Stomach (tissue), 9 donors: ENCODE measurements around the gene APLP1. TPM values are rescaled to one million over a fixed set of nuclear protein-coding genes. Genes with fewer than 3 reads are reported as not detected.
"Not testable (repeated sequence)": the region's sequence is repeated elsewhere in the genome, so short reads cannot be mapped to it uniquely, and the experiment has no call there.

Experiments
- DNase-seq, 2 donors: peaks; one replicate each; pipeline versions ENCODE4 v3.0.0 to v3.0.0-alpha.2; 2013 to 2019
- H3K27ac ChIP-seq, 5 donors: fragments of 200-600 bp in 4 of 5; sonication (generic) in 4 of 5; one replicate each; pipeline ENCODE4 v1.5.1; 2013 to 2019; ENCODE audit warnings: mild to moderate bottlenecking in 1 of 5, moderate library complexity in 1 of 5
- H3K27me3 ChIP-seq, 3 donors: fragments of 200-600 bp; sonication (generic); one replicate each; pipeline ENCODE4 v1.5.1; 2017 to 2019; ENCODE audit warnings: mixed run types in 1 of 3
- H3K36me3 ChIP-seq, 4 donors: fragments of 200-600 bp; sonication (generic); 1 replicate in 3 of 4; 2 replicates in 1 of 4; pipeline ENCODE4 v1.5.1; 2016 to 2019
- H3K4me1 ChIP-seq, 4 donors: fragments of 200-600 bp; sonication (generic); one replicate each; pipeline ENCODE4 v1.5.1; 2016 to 2019
- H3K4me3 ChIP-seq, 4 donors: fragments of 200-600 bp; sonication (generic) in 3 of 4; one replicate each; pipeline ENCODE4 v1.5.1; 2016 to 2019; ENCODE audit warnings: mild to moderate bottlenecking in 1 of 4
- H3K9me3 ChIP-seq, 4 donors: fragments of 200-600 bp; sonication (generic); one replicate each; pipeline ENCODE4 v1.5.1; 2016 to 2019
- EP300 ChIP-seq: sonication (generic); formaldehyde crosslinking; IDR thresholded peaks from one replicate; pipeline ENCODE4 v1.6.1; 2017; ENCODE audit warnings: antibody characterized with exemption
- POLR2A ChIP-seq, 4 donors: fragments of 450-650 bp; IDR thresholded peaks; one replicate each; pipeline ENCODE4 v1.6.1; 2016; ENCODE audit warnings: antibody characterized with exemption in 4 of 4, control low read depth in 2 of 4, mild to moderate bottlenecking in 1 of 4, moderate library complexity in 1 of 4
- POLR2AphosphoS5 ChIP-seq, 3 donors: sonication (generic); formaldehyde crosslinking; IDR thresholded peaks; one replicate each; pipeline ENCODE4 v1.6.1; 2016; ENCODE audit warnings: antibody characterized with exemption in 3 of 3
- WGBS, 5 donors: extraction: QIAGEN DNeasy Blood & Tissue Kit in 3 of 5; methylation state at CpG; one replicate each; pipeline versions ENCODE4 v1.1.5 to v1.1.7; 2013 to 2018; 5-methylcytosine and 5-hydroxymethylcytosine counted together
- intact Hi-C: fragments of 100-400 bp; cut with DNase I; formaldehyde crosslinking; loops from one replicate; pipeline ENCODE4 v1.15.1; 2023; ENCODE audit warnings: low total_unique reads
- polyA plus RNA-seq, 3 donors: library from polyadenylated mRNA; stranded (reverse); fragments of 200-250 nt; gene quantifications; one replicate each; pipeline ENCODE4 v1.2.3, GENCODE V29; 2013
- total RNA-seq, 5 donors: library from RNA; depleted of rRNA; stranded (reverse); fragments of >200 nt; gene quantifications; one replicate each; pipeline versions ENCODE4 v1.1.0 to v1.2.3, GENCODE V29; 2014 to 2016
- TF ChIP-seq, protein P1 (sequence below), 7 experiments: fragments of 450-650 bp in 4 of 7; fragments of 200-600 bp in 3 of 7; sonication (generic) in 3 of 7; IDR thresholded peaks; one replicate each; pipeline ENCODE4 v1.5.1; 2016 to 2019; ENCODE audit warnings: antibody characterized with exemption in 7 of 7, control low read depth in 2 of 7, mild to moderate bottlenecking in 1 of 7
- donor health status: healthy with polysubstance abuse.
- donor health status: Bipolar disorder and iron deficiency.
- donor health status: healthy.

Gene APLP1
- total and polyA plus RNA-seq, 8 donors, result 5.3 to 76.5 (median 18.4) TPM

DNA sequence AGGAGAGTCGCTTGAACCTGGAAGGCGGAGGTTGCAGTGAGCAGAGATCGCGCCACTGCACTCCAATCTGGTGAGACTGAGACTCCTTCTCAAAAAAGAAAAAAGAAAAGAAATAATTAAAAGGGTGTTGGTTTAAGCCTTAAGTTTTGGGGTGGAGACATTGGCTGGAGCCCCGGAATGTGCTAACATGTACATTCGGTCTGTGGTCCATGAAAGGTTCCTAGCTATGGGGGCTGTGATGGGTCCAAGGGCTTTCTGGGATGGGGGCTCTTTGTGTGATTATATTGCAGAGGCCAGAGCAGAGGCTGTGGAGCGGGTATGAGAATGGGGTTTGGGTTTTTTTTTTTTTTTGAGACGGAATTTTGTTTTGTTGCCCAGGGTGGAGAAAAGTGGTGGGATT lies 17.5 kb downstream of the APLP1 start:
- no peaks in the 10 kb centered on the region for H3K27me3 ChIP-seq
- no peak overlapping the region for H3K4me3 ChIP-seq
- H3K36me3 ChIP-seq, result peaks cover 24 to 45% (median 42%) of the 10 kb centered on the region in 4 donors
- H3K27ac ChIP-seq, result no peak overlapping the region
- H3K9me3 ChIP-seq, result no peaks in the 10 kb centered on the region
- WGBS, 5 donors, result 90 to 97% (median 96%) methylated on average over 7 to 8 of the region's 8 CpGs
- H3K4me1 ChIP-seq, result no peaks in the 10 kb centered on the region
- TF ChIP-seq POLR2A (IDR thresholded peaks at IDR 0.05), result no peak
- TF ChIP-seq, protein P1, sequence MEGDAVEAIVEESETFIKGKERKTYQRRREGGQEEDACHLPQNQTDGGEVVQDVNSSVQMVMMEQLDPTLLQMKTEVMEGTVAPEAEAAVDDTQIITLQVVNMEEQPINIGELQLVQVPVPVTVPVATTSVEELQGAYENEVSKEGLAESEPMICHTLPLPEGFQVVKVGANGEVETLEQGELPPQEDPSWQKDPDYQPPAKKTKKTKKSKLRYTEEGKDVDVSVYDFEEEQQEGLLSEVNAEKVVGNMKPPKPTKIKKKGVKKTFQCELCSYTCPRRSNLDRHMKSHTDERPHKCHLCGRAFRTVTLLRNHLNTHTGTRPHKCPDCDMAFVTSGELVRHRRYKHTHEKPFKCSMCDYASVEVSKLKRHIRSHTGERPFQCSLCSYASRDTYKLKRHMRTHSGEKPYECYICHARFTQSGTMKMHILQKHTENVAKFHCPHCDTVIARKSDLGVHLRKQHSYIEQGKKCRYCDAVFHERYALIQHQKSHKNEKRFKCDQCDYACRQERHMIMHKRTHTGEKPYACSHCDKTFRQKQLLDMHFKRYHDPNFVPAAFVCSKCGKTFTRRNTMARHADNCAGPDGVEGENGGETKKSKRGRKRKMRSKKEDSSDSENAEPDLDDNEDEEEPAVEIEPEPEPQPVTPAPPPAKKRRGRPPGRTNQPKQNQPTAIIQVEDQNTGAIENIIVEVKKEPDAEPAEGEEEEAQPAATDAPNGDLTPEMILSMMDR (IDR thresholded peaks at IDR 0.05), result no peak
- TF ChIP-seq EP300, result no peak
- no peak for TF ChIP-seq POLR2AphosphoS5 (IDR thresholded peaks at IDR 0.05)
- DNase-seq, result no peak
- intact Hi-C loops, result no loop called here

DNA sequence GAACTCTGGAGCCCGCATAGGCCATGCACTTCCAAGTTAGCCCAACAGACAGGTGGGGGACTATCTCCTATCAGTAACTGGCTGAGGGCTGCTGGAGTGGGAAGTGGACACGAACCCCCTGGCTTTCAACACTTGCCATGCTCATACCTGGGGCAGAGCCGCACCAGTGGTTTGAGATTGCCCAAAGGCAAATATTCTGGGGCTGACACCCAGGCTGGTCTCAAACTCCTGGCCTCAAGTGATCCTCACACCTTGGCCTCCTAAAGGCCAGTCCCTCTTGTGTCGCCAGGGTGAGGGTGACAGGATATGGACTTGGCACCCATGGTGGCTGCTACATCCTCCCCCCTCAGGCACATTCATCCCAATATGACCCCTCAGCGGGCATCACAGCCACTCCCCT lies 18.8 kb downstream of the APLP1 start:
- Histone ChIP-seq H3K4me3 (no peak overlapping the region), H3K9me3 (no peaks in the 10 kb centered on the region), H3K36me3 (peaks cover 24 to 55% (median 53%) of the 10 kb centered on the region in 4 donors), H3K27me3 (no peaks in the 10 kb centered on the region), H3K27ac (no peak overlapping the region), H3K4me1 (no peaks in the 10 kb centered on the region)
- no peak for DNase-seq
- 86 to 98% (median 94%) methylated on average over 5 of the region's 5 CpGs for WGBS, 5 donors
- intact Hi-C loops, result no loop called here
- TF ChIP-seq POLR2AphosphoS5 (IDR thresholded peaks at IDR 0.05), result no peak

DNA sequence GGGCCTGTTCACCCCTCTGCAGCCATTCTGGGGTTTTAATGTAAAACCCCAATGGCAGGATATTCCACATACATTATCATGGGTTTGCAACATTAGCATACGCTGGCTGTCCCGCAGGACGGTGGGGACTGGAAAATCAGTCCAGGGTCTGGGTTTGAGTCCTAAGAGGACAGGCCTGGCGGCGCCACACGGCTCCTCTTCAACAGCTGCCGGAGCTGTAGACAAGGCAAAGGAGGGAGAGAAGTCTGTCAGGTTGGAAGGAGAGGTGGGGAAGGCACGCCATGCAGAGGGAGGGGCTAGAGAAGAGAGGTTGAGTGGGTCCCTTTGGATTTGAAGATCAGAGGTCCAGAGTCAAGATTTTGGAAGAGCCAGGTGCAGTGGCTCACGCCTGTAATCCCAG lies 20.0 kb downstream of the APLP1 start:
- peaks cover 24 to 67% (median 65%) of the 10 kb centered on the region in 4 donors for H3K36me3 ChIP-seq
- H3K4me1 ChIP-seq, result no peaks in the 10 kb centered on the region
- H3K27ac ChIP-seq, result no peak overlapping the region
- intact Hi-C loops, result no loop called here
- 91 to 96% (median 94%) methylated on average over 8 to 9 of the region's 9 CpGs for WGBS, 5 donors
- TF ChIP-seq POLR2AphosphoS5 (IDR thresholded peaks at IDR 0.05), result no peak
- TF ChIP-seq EP300, result no peak
- TF ChIP-seq POLR2A (IDR thresholded peaks at IDR 0.05), result no peak
- TF ChIP-seq, protein P1 (IDR thresholded peaks at IDR 0.05), result no peak
- no peak for DNase-seq
- no peaks in the 10 kb centered on the region for H3K27me3 ChIP-seq
- no peaks in the 10 kb centered on the region for H3K9me3 ChIP-seq
- H3K4me3 ChIP-seq, result no peak overlapping the region

DNA sequence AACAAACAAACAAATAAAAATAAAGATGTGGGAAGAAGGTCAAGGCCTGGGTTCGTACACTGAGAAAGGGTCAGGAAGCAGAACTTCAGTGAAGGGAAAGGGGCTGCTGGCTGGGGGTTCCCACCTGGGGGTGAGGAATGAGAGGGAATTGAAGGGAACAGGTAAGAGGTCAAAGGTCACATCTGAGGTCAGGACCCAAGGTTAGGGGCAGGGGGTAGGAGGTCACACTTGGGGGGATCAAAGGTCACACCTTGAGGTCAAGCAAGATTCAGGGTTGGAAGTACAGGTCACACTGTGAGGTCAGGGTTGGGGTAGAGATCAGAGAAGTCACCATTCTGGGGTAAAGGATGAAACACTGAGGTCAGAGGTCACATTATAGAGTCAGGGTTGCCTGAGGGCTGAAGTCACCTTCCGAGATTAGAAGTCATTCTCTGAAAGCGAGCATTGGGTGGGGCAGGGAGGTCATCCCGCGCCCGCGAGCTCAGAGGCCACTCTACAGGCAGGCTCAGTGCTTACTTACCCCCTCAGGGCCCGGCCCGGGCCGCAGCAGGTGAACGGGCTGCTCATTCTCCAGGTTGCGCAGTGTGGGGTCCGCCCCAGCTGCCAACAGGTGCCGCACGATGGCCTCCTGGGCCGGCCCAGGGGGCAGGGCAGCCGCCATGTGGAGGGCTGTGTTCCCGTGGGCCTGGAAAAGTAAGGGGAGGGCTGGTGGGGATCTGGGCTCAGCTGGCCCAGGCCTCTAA lies 21.2 kb downstream of the APLP1 start:
- TF ChIP-seq POLR2A (IDR thresholded peaks at IDR 0.05) (no peak), EP300 (no peak), POLR2AphosphoS5 (IDR thresholded peaks at IDR 0.05) (no peak)
- TF ChIP-seq, protein P1 (IDR thresholded peaks at IDR 0.05), result no peak
- H3K9me3 ChIP-seq, result no peaks in the 10 kb centered on the region
- no peaks in the 10 kb centered on the region for H3K27me3 ChIP-seq
- H3K27ac ChIP-seq, result no peak overlapping the region
- DNase-seq, result no peak
- WGBS, 5 donors, result 86 to 95% (median 93%) methylated on average over 9 to 18 of the region's 18 CpGs
- H3K36me3 ChIP-seq, result peaks cover 30 to 79% (median 77%) of the 10 kb centered on the region in 4 donors
- no peak overlapping the region for H3K4me3 ChIP-seq
- H3K4me1 ChIP-seq, result no peaks in the 10 kb centered on the region
- intact Hi-C loops, result no loop called here

DNA sequence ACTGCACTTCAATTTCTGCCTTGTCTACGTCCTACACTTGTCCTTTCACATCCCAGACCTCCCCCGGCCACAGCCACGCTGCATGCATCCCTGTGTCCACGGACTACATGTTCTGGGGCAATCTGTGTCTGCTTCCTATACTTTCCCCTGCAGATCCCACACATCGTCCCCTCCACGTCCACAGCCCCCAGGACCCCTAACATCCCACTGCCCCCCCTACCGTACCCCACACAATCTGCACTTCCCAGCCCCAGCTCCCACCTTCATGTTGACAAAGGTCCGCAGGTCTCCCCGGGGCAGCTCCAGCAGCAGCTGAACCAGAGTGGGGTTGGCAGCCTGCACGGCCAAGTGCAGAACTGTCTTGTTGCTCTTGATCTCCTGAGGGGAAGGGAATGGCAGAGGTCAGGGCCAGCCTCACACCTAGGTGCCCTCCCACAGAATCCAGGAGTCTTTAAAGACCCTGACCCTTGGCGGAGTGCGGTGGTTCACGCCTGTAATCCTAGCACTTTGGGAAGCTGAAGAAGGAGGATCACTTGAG lies 21.8 kb downstream of the APLP1 start:
- H3K27me3 ChIP-seq, result no peaks in the 10 kb centered on the region
- no peak for DNase-seq
- 91 to 98% (median 95%) methylated on average over 13 of the region's 13 CpGs for WGBS, 5 donors
- H3K36me3 ChIP-seq, result peaks cover 36 to 85% (median 83%) of the 10 kb centered on the region in 4 donors
- H3K9me3 ChIP-seq, result no peaks in the 10 kb centered on the region
- TF ChIP-seq EP300 (no peak), POLR2A (IDR thresholded peaks at IDR 0.05) (no peak), POLR2AphosphoS5 (IDR thresholded peaks at IDR 0.05) (no peak)
- TF ChIP-seq, protein P1 (IDR thresholded peaks at IDR 0.05), result no peak
- H3K4me3 ChIP-seq, result no peak overlapping the region
- intact Hi-C loops, result no loop called here
- H3K27ac ChIP-seq, result no peak overlapping the region
- H3K4me1 ChIP-seq, result no peaks in the 10 kb centered on the region

DNA sequence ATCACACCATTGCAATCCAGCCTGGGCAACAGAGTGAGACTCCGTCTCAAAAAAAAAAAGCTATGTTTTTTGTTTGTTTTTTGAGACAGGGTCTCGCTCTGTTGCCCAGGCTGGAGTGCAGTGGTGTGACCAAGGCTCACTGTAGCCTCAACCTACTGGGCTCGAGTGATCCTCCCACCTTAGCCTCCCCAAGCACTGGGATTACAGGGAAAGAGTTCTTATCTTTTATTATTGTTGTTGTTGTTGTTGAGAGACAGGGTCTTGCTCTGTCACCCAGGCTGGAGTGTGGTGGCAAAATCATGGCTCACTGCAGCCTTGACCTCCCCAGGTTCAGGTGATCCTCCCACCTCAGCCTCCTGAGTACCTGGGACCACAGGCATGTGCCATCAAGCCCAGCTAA lies 23.4 kb downstream of the APLP1 start:
- DNase-seq, H3K9me3 ChIP-seq, H3K4me1 ChIP-seq, H3K4me3 ChIP-seq, H3K27ac ChIP-seq, H3K27me3 ChIP-seq, intact Hi-C loops: not testable (repeated sequence)
- peaks cover 50 to 99% (median 96%) of the 10 kb centered on the region in 4 donors for H3K36me3 ChIP-seq
- 89 to 97% (median 93%) methylated on average over 3 of the region's 3 CpGs for WGBS, 5 donors
